ENCODE results near the gene EDAR.

Gene EDAR

GRCh38 chr2:108894766-108895165 is 94.3 kb downstream of the EDAR start:
- H3K36me3 Mint-ChIP-seq (ENCODE audit: low read depth) = peaks cover 99% of the 10 kb centered on the region
- H3K4me1 Mint-ChIP-seq = no peaks in the 10 kb centered on the region
- no peaks in the 10 kb centered on the region for H3K27me3 Mint-ChIP-seq (ENCODE audit: low read depth, poor library complexity)
- DNase-seq = no peak
- no peak overlapping the region for H3K27ac Mint-ChIP-seq
- H3K4me3 Mint-ChIP-seq = no peak overlapping the region
- H3K9me3 Mint-ChIP-seq = peaks cover 72% of the 10 kb centered on the region
- TF ChIP-seq, protein P1, sequence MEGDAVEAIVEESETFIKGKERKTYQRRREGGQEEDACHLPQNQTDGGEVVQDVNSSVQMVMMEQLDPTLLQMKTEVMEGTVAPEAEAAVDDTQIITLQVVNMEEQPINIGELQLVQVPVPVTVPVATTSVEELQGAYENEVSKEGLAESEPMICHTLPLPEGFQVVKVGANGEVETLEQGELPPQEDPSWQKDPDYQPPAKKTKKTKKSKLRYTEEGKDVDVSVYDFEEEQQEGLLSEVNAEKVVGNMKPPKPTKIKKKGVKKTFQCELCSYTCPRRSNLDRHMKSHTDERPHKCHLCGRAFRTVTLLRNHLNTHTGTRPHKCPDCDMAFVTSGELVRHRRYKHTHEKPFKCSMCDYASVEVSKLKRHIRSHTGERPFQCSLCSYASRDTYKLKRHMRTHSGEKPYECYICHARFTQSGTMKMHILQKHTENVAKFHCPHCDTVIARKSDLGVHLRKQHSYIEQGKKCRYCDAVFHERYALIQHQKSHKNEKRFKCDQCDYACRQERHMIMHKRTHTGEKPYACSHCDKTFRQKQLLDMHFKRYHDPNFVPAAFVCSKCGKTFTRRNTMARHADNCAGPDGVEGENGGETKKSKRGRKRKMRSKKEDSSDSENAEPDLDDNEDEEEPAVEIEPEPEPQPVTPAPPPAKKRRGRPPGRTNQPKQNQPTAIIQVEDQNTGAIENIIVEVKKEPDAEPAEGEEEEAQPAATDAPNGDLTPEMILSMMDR (IDR thresholded peaks at IDR 0.05) = no peak

DNA sequence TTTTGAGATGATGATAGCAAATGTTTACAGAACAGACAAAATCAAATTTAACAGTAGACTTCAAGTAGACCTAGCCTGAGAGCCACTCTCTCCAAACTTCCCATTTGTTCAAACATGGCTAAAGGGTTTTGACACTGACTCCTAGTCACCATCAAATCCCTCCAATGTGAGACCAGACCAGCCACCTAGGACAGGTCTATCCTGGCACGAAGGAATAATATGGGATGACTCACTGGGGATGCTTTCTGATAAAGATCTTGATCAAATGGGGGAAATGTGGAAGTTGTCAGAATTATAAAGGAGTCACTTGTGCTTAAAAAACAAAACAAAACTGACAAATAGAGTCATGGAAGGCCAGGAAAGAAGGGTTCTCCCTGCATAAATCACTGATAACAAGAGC is 95.7 kb downstream of the EDAR start:
- TF ChIP-seq, protein P1 (IDR thresholded peaks at IDR 0.05) = no peak
- no peak overlapping the region for H3K27ac Mint-ChIP-seq
- H3K4me1 Mint-ChIP-seq = no peaks in the 10 kb centered on the region
- no peaks in the 10 kb centered on the region for H3K27me3 Mint-ChIP-seq (ENCODE audit: low read depth, poor library complexity)
- peaks cover 99% of the 10 kb centered on the region for H3K36me3 Mint-ChIP-seq (ENCODE audit: low read depth)
- no peak overlapping the region for H3K4me3 Mint-ChIP-seq
- peaks cover 79% of the 10 kb centered on the region for H3K9me3 Mint-ChIP-seq
- DNase-seq = no peak

DNA sequence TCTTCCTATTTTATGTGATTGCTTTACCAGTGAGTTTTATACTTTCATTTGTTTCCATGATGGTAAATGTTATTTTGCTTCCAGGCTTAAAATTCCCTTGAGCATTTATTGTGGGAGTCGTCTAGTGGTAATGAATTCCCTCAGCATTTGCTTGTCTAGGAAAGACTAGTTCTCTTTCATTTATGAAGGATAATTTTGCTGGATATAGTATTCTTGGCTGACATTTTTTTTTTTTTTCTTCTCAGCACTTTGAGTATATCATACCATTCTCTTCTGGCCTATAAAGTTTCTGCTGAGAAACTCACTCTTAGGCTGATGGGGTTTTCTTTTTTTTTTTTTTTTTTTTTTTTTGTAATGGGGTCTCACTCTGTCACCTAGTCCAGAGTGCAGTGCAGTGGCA is 99.1 kb downstream of the EDAR start:
- Mint-ChIP-seq H3K4me1 (no peaks in the 10 kb centered on the region), H3K27ac (no peak overlapping the region), H3K4me3 (no peak overlapping the region), H3K9me3 (peaks cover 91% of the 10 kb centered on the region), H3K27me3 (ENCODE audit: low read depth, poor library complexity) (no peaks in the 10 kb centered on the region), H3K36me3 (ENCODE audit: low read depth) (peaks cover 98% of the 10 kb centered on the region)
- DNase-seq = no peak
- TF ChIP-seq, protein P1 (IDR thresholded peaks at IDR 0.05) = no peak

DNA sequence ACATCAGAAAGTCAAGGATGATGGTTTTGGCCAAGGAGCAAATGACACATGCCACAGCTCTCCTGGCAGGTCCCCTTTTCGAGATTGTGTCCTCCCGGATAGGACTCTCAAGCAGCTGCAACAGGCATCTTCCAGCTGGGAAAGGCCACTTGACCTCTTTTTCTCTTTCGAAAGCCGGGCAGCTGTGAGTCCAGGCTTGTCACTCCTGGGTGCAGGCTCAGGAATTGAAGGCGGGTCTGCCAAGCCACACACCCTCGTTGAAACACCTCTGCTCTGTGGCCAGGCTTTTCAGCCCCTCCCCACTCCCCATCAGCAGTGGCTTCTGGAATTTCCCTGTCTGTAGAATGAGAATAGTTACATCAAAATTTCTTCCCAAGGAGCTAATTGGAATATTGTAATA is 104.4 kb downstream of the EDAR start:
- H3K27ac Mint-ChIP-seq = no peak overlapping the region
- no peak overlapping the region for H3K4me3 Mint-ChIP-seq
- no peaks in the 10 kb centered on the region for H3K4me1 Mint-ChIP-seq
- H3K9me3 Mint-ChIP-seq = peaks cover 85% of the 10 kb centered on the region
- peaks cover 96% of the 10 kb centered on the region for H3K36me3 Mint-ChIP-seq (ENCODE audit: low read depth)
- no peak for DNase-seq
- no peaks in the 10 kb centered on the region for H3K27me3 Mint-ChIP-seq (ENCODE audit: low read depth, poor library complexity)
- TF ChIP-seq, protein P1 (IDR thresholded peaks at IDR 0.05) = no peak

GRCh38 chr2:108878276-108878675 is 110.7 kb downstream of the EDAR start:
- H3K4me3 Mint-ChIP-seq = no peak overlapping the region
- TF ChIP-seq, protein P1 (IDR thresholded peaks at IDR 0.05) = no peak
- H3K27me3 Mint-ChIP-seq (ENCODE audit: low read depth, poor library complexity) = no peaks in the 10 kb centered on the region
- no peaks in the 10 kb centered on the region for H3K4me1 Mint-ChIP-seq
- DNase-seq = no peak
- H3K36me3 Mint-ChIP-seq (ENCODE audit: low read depth) = peaks cover 99% of the 10 kb centered on the region
- peaks cover 92% of the 10 kb centered on the region for H3K9me3 Mint-ChIP-seq
- no peak overlapping the region for H3K27ac Mint-ChIP-seq

DNA sequence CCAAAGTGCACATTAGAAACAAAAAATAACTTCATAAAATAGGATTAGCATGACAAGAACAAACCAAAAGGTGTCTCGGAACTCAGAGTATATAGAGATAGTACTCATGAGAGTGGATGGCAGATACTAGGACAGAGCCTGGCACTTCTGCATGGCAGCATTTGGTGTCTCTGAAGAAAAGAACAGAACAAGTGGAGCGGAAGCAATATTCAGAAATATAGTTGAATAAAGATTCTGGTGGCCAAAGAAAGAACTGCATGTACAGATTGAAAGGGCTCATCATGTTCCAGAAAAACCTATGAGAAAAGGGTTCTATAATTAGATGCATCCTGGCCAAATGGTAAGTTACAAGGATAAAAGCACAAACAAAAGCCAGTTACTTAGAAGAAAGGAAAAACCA is 111.5 kb downstream of the EDAR start:
- Mint-ChIP-seq H3K4me3 (no peak overlapping the region), H3K4me1 (no peaks in the 10 kb centered on the region), H3K27me3 (ENCODE audit: low read depth, poor library complexity) (no peaks in the 10 kb centered on the region), H3K36me3 (ENCODE audit: low read depth) (peaks cover 99% of the 10 kb centered on the region), H3K9me3 (peaks cover 92% of the 10 kb centered on the region), H3K27ac (no peak overlapping the region)
- DNase-seq = no peak
- TF ChIP-seq, protein P1 (IDR thresholded peaks at IDR 0.05) = peak; percentile 9
